ENCODE measurements around the gene STXBP3.

DNA sequence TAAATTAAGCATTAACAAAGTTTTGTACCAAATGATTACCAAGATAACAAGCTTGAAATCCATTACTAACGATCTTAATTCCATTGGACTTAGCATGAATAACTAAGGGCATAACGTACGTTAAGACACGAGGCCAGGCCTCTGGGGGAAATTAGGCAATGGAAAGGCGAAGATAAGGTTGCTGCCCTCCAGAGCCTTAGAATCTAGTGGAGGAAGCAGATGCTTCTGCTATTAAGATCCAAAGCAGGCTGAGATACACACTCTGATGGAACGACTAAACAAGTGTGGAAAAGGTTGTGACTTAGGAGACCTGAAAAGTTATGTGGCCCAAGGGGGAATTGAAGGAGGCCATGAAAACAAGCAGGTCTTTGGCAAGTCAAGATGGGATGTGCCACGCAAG, 104.5 kb downstream of the STXBP3 start:
- no peak for TF ChIP-seq EZH2 (optimal IDR thresholded peaks at IDR 0.05; ENCODE audit: low read depth, low read length)
- TF ChIP-seq, protein P1, sequence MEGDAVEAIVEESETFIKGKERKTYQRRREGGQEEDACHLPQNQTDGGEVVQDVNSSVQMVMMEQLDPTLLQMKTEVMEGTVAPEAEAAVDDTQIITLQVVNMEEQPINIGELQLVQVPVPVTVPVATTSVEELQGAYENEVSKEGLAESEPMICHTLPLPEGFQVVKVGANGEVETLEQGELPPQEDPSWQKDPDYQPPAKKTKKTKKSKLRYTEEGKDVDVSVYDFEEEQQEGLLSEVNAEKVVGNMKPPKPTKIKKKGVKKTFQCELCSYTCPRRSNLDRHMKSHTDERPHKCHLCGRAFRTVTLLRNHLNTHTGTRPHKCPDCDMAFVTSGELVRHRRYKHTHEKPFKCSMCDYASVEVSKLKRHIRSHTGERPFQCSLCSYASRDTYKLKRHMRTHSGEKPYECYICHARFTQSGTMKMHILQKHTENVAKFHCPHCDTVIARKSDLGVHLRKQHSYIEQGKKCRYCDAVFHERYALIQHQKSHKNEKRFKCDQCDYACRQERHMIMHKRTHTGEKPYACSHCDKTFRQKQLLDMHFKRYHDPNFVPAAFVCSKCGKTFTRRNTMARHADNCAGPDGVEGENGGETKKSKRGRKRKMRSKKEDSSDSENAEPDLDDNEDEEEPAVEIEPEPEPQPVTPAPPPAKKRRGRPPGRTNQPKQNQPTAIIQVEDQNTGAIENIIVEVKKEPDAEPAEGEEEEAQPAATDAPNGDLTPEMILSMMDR (IDR thresholded peaks at IDR 0.05; ENCODE audit: low read length) = no peak
